Stimulated activated CD4-positive, alpha-beta T cell treated with anti-CD3 and anti-CD28 coated beads, Interleukin-1b, Interleukin-23, amount 100 ng/mL, for 4 hours (primary cell): ENCODE measurements around the gene APOL3.
"Not testable (repeated sequence)": the region's sequence is repeated elsewhere in the genome, so short reads cannot be mapped to it uniquely, and the experiment has no call there.

Source experiments
- DNase-seq, 2 donors: peaks; one replicate each; pipeline ENCODE4 v3.0.0-alpha.2; 2020; ENCODE audit warnings: low read depth in 2 of 2

APOL3 gene, protein sequence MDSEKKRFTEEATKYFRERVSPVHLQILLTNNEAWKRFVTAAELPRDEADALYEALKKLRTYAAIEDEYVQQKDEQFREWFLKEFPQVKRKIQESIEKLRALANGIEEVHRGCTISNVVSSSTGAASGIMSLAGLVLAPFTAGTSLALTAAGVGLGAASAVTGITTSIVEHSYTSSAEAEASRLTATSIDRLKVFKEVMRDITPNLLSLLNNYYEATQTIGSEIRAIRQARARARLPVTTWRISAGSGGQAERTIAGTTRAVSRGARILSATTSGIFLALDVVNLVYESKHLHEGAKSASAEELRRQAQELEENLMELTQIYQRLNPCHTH

DNA sequence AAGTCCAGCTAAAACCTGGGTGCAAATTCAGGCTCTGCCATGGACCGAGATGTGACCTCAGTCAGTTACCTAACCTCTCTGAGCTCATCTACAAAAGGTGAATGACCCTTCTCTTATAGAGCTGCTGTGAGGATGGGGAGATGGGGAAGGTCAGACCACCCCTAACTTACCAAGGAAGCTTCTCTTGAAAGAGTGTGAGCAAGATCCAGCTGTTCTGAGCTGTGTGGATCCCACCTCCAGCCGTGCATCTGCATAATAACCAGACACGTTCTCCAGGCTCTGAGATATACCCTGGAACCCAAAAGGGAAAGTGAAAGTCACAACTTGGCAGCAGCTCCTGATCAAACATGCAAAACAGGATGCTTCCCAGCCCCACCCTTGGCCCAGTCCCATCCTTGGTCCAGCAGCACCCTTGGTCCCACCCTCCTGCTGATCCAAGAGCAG, at the start of gene APOL3:
TSS of gene APOL3 (minus strand) at position 257 of the 444 bp plus-strand sequence. CDS start 11,700 bp downstream, outside the sequence.
- peak in 1 of 2 donors; percentile 30 for DNase-seq

DNA sequence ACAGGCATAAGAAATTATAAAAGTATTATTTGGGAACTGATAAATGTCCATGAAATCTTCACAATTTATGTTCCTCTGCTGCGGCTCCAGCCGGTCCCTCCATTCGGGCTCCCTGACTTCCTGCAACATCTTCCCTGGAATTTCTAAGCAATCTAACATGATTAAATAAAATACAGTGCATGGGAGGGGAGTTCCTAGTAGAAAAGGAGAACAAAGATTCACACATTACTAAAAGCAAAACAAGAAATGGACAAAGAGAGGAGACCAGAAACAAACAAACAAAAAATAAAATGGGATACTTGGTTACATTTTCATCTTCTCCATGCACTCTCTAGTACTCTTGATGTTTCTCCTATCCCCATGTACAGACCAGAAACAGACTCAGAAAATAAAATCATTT, 49.7 kb upstream of the APOL3 start:
- no peak for DNase-seq

DNA sequence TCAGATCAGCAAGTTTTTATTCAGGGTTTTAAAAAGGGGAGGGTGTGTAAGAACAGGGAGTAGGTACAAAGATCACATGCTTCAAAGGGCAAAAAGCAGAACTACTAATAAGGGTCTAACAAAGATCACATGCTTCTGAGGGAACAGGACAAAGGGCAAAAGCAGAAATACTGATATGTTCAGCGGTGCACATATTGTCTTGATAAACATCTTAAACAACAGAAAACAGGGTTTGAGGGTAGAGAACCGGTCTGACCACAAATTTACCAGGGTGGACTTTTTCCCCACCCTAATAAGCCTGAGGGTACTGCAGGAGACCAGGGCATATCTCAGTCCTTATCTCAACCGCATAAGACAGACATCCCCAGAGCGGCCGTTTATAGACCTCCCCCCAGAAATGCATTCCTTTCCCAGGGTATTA, 48.9 kb upstream of the APOL3 start:
- DNase-seq, result not testable (repeated sequence)

DNA sequence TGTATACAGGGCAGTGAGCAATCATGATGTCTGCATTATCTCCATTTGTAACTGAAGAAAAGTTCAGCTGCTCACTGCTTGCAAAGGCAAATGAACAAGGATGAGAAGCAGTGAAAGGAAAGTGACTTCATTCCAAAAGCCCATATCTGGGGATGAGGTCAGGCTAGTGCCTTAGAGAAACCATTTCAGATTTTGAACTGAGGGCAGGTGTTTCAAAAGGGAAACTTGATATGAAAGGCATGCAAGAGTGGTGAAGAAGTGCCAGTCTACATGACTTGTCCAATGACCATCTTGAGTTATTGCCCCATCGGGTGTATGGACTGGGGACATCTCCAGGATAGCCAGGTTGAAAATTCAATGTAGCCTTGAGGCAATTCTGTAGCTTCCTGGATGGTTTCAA, 48.4 kb upstream of the APOL3 start:
- DNase-seq, result no peak

DNA sequence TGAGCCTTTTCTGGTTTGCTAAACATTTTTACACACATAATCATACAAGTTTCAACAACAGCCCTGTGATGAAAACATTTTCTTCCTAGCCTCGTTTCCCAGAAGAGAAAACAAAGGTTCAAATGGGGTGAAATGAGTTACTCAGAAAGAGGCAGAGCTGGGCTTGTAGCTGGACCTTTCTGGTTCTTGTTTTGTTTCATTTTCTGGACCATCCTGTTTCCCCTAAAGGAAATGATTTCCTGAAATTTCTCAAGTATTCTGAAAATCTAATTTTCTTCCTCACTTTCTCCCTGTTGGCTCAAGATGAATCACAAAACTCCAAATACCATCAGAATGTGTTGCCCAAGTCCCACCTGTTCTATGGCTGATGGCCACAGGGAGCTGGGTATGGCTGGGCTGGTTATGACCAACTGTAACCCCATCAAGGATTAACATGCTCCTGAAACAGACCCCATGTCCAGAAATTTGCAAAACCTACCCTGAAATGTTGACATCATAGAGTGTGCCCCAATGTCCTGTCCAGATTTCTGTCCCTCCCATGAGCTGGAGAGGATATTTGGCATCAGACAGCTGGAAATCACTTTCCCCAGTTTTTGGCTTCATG, 47.7 kb upstream of the APOL3 start:
- no peak for DNase-seq

DNA sequence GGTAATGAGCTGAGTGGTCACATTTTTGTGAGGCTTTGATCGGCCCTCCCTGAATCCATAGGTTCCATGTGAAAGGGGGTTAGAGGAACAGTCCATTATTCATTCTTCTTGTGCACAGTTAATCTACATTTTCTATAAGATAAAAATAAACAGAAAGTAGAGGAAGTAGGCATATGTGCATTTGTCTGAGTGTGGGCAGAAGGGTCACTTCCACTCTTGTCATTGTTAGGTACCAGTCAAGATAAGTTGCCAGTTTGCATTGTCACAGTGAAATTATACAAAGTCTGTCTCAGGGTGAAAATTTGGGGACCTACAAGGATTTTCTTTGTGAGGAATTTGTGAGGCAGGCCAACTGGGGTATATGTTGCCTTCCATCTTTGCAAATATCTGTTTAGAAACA, 45.7 kb upstream of the APOL3 start:
- DNase-seq, result no peak

DNA sequence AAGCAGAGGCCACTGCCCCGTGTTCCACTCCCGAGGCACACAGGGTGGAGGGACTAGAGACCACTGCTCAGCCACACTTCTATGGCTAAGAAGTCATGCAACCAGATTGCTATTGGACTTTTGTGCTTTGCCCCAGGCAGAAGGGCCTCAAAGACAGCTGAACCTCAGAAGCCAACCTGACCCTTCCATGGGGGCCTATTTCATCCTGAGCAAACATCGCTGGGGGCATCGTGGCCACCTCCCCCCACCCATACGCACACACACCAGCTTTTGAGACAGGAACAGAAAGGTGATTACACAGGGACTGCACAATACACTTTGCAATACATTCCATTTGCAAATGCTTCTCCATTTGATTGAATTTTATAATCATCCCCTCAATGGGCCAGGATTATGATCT, 45.0 kb upstream of the APOL3 start:
- DNase-seq, result not testable (repeated sequence)

DNA sequence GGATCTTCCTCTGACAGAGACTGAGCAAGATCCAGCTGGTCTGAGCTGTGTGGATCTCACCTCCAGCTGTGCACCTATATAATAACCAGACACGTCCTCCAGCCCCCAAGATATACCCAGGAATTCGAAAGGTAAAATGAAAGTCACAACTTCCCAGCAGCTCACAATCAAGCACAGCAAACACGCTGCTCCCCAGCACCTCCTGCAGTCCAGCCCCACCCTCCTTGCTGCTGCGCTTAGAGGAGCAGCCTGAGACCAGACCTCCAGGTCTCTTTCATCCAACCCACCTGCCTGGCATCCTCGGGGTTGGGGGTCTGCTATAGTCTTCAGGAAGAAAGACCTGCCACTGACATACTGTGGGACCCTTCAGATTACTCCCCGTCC, 44.1 kb upstream of the APOL3 start:
- no peak for DNase-seq

DNA sequence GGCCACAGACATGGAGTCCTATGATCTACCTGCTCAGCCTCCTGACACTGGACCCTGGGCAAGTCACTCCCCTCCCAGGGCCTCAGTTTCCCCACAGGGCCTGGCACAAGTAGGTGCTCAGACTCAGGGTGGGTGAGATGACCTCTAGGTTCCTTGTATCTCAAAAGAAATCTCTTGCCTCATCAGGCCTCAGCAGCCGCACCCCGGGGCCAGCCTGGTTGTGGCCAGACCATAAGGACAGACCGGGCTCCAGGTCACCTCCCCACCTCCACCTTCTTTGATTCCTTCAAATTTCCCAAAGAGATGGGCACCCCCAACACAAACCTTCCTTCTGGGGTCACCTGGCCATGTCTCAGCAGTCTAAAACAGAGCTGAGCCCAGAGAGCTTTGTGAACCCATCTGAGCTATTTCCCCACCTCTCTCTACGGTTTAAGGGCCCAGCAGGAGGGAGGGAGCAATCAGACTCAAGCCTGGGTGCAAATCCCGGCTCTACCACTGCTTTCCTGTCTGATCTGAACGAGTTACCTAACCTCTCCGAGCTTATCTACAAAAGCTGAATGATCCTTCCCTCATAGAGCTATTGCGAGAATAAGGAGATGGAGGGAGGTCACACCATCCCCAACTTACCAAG, 43.6 kb upstream of the APOL3 start:
- no peak for DNase-seq

DNA sequence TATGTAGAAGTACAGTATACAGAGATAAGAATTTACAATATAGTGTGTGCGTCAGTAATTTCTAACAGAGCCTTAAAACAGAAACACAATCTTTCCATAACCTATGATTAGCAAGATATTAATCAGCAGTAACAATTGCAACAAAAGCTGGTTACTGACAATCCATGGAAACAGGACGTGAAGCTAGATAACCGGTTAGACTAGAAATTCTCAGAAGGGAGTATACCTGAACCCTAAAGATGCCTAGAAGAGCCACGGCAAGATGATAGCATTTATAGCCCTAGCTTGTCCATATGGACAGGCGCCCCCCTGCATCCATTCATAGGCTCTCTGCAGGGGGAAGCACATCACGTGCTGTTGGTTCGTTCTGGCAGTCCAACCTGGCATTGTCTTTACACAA, 42.9 kb upstream of the APOL3 start:
- not testable (repeated sequence) for DNase-seq

DNA sequence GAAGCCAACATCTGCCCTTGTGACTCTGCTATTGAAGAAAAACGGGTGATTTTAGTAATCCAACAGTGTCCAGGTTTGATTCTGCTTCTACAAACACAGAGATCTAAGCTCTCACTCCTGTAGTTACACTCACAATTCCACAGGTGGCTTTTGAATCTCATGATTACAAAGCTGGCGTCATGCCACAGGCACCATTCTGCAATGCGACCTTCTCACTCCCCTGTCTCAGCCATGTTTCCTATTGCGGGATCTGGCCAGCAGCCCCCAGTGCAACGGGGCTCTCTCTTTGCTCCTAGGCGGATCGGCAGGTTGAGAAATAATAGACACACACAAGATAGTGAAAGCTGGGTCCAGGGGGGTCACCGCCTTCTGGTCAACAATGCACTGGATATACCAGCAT, 42.4 kb upstream of the APOL3 start:
- DNase-seq, result not testable (repeated sequence)

DNA sequence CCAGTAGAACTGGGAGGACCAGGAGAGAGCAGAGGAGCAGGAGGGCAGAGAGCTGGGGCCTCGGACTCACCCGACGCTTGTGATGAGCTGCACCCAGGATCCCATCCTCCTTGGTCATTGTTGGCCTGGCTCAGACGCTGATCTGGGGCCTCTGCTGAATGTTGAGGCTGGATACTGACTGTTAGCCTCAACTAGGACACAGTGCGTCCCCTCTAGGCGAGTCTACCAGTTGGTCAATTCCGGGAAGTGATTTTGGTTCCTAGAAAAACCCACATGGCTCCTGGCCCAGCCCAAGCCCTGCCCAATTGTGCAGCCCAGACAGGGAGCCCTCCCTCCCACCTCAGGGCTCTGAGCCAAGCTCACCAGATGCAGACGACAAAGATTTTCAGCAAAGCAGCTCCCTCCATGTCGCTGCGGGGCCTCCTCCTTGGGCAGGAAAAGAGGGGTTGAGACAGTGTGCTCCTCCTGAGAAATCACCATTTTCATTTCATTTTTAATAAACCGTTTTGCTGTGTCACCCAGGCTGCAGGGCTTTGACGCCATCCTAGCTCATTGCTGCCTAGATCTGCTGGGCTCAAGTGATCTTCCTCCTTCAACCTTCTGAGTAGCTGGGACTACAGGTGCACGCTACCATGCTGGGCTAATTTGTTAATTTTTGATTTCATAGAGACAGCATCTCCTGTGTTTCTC, 41.2 kb upstream of the APOL3 start, which contains the start of gene APOL4:
TSS of gene APOL4 (minus strand) at position 180 of the 690 bp plus-strand sequence. CDS start at position 105, 75 bp downstream.
- DNase-seq, result no peak

DNA sequence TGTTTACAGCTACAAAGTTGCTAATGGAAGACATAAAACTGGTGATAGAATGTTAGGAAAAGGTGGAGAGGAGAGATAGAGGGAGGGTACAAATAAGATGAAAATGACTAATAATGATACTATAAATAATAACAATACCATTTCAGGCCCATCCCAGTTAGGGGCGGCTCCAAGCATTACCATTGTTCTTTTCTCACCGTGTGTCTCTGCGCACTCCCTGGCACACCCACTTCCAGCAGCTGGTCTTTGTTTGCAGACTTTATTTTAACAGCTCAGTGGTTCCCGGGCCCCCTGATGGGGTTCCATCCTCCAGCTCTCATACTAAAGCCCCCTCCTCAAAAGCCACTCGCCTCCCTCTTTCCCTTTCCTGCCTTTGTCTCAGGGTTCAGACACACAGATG, 40.5 kb upstream of the APOL3 start:
- DNase-seq, result not testable (repeated sequence)

DNA sequence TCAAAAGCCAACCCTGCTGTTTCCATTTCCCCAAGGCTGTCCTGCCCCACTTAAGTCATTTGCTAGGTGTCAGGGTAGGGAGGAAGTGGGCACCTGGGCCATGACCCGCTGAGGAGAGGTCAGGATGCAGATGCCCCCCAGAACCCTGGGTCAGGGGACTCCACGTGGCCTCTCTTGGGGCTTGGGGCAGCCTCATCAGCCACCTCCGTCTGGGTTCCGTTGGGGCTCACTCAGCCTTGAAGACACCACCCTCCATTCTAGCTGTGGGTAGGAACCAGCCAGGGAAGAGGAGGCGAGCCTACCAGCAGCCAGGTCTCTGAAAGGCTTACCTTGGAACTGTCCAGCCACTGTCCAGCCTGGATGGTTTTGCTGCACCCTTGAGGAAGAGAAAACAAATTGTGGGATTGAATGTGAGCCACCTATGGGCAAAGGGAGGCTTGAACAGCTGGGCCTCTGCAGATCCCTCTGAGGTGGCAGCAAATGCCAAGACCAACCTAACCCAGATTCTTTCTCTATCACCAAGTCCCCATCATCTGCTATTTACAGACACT, 38.5 kb upstream of the APOL3 start:
- no peak for DNase-seq

DNA sequence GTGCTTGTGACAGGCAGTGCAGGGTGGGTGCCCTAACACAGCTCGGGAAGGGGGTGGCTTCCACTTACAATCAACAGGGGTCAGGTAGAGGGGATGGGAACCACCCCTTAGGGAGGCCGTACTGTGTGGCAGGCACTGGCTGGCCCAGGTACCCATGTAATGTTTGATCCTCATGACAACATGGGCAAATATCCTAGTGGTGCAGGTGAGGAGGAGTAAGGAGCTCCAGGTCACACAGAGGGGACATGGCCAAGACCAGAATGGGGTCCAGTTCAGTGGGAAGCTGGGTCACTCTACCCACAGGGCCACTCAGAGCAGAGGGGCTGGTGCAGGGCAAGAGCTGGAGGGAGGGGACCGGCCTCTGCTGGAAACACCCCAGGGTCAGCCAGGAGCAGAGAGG, 38.0 kb upstream of the APOL3 start:
- no peak for DNase-seq

DNA sequence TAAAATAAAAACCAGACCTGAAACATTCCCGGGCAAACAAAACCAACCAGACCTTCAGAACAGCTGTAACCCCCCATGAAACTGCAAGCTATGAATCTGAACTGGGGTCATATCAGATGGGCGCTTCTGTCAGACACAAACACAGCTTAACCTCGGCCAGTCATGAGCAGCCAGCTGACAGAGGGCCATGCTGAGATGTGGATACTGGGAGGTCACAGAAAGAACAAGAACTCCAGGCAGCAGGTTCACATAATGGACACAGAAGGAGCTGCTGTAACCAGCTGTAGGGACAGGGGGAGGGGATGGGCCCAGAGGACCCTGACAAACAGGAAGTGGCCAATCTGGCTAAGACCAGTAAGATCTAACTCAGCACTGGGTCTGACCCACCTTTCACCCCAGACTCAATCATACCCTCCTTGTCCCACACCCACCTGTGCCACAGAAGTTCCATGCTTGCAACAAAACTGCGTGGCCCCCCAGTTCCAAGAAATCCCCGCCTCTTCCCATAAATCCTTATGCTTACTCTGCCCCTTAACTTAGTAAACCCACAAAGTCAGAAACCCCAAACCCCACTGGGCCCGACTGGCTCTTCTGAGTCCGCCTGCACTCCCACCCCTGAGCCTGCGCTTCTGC, 37.1 kb upstream of the APOL3 start:
- no peak for DNase-seq

DNA sequence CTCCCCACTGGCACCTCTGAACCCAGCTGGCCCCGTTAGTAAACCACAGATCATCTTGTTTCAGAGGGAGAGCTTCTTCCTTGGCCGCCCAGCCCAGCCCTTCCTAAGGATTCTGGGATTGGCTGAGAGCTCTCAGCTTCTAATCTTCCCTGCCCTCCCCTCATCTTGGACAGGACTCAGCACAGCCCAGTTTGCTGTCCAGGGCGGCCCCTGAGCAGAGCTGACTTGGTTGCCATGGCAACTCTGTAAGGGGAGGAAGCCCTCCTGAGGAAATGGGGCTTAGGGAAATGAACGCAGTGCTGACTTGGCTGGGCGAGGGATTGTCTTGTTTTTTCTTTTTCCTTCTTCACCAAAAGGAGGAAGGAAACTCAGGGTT, 36.5 kb upstream of the APOL3 start:
- no peak for DNase-seq

DNA sequence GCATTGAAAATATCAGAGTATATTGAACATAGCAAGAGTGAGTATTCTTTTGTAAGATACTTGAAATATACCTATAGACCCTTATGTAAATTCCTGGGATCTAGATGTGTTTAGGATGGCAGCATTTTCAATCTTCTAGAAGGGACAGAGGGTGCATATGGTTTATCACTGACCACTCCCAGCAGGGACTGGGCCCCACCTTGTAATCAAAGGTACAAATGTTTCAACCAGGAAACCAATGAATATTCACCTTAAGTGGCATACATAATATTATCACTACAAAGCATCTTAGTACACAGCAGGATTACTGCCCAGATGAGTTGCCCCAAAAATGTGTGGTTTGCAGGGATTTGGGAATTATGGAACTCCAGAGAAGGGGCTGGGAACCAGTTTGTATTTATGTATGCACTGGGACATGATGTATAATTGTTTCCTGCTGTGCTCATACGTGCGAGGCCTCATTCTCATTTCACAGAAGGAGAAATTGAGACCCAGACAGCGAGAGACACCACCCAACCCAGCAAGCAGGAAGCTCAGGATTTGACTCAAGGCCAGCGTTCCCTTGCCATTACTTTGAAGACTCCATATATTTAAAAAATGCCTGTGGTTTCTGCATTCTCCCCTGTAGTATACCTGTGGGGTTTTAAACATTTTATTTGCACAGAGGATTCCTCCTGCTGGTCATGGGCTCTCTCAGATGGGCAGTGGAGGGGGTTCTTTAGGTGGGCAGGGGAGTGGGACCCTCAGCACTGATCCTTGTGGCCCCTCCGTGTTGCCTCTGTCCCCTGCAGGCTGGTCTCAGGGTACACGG, 35.9 kb upstream of the APOL3 start:
- no peak for DNase-seq

DNA sequence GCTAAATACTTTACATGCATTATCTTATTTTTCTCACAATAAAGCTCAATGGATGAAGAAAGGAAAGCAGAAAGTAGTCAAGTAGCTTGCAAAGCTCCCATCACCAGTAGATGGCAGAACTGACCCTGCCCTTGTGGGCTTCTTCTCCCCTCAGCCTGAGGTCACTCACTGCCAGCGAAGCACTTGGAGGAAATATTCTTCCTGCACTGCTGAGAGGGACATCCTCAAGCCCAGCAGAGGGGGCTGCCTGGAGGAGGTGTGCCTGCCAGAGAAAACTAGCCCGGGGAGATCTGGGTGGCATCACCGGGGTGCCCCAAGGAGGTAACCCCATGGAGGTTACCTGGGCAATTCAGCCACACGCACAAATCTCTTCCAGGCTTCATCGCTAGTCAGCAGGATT, 34.4 kb upstream of the APOL3 start:
- DNase-seq, result peak; percentile 15 to 22

DNA sequence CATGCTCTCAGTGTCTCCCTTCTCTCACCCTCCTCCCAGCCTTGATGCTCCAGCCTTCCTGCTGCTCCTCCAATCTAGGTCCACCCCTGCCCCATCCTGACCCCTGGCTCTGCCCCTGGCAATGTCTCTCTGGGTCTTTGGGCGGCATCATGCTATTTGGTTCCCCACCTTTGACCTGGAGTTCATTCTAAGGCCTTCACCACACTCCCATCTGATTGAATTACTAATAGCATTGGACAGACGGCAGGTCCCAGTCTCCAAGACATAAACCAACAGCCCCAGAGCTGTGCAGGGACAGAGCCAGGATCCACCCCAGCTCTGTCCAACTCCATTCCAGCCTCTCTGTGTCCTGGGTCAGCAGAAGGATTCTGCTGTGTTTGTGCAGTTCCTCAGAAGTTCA, 33.8 kb upstream of the APOL3 start:
- DNase-seq, result no peak

DNA sequence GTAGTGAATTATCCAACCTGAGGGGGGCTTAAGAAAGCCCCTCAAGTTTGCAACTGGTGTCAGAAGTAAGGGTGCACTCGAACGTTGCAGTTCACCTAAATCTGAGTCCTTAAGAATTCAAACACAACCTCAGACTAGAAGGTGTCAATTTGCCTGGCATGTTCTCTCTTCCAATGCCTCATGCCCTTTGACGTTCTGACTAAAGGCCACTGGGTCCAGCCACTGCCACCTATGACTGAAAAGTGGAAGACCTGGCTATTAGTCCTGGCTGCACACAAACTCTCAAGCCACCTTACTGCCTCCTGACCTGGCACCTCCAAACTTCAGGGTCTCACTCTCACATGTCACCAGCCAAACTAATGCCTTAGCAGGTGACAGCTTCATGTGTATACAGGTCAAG, 33.0 kb upstream of the APOL3 start:
- DNase-seq, result no peak
